GM12878 (cell line): ENCODE measurements around the gene ZNF208. TPM values are rescaled to one million over a fixed set of nuclear protein-coding genes. Genes with fewer than 3 reads are reported as not detected.
"Not testable (repeated sequence)": the region's sequence is repeated elsewhere in the genome, so short reads cannot be mapped to it uniquely, and the experiment has no call there.

Experiments
- ATAC-seq: fragments of 200-7000 bp; cut with Tn5 transposase; 3 replicates; pipeline ENCODE4 v1.9.1; 2020; ENCODE audit warnings: mild to moderate bottlenecking, moderate library complexity
- BruUV-seq: library from RNA; stranded (reverse); fragments of 400-500 nt; replicated peaks from 2 replicates; lab custom pipeline; 2021; lab: Mats Ljungman, UMichigan
- CTCF ChIA-PET: fragments of 300-600 bp; sonication (Branson Sonifier 250); formaldehyde crosslinking; extraction: SDS; loops from one replicate; lab custom pipeline; 2021; ENCODE audit warnings: inconsistent platforms; lab: Yijun Ruan, JAX
- POLR2A ChIA-PET: fragments of 350-600 bp; formaldehyde crosslinking; extraction: SDS; loops from one replicate; lab custom pipeline; 2021; ENCODE audit warnings: inconsistent platforms; lab: Charles Lee
- RAD21 ChIA-PET: fragments of 300-600 bp; sonication (Branson Sonifier 250); formaldehyde crosslinking; loops from one replicate; lab custom pipeline; 2023; ENCODE audit warnings: antibody characterized with exemption; ENCODE audit not compliant: unreplicated experiment; lab: Charles Lee
- SMC1A ChIA-PET: fragments of 300-600 bp; sonication (Branson Sonifier 250); formaldehyde crosslinking; loops from one replicate; lab custom pipeline; 2023; ENCODE audit not compliant: unreplicated experiment, uncharacterized antibody; lab: Charles Lee
- DNase-seq: peaks from one replicate; pipeline ENCODE4 v3.0.0-alpha.2; 2011; ENCODE audit warnings: low read depth, low spot score
- FAIRE-seq: peaks from 3 replicates; lab custom pipeline; 2011; peaks lifted over from hg19 to GRCh38; lab: Jason Lieb, UNC
- H2AFZ ChIP-seq: 2 replicates; pipeline ENCODE4 v1.6.0; 2011; ENCODE audit warnings: low read depth, low read length, control low read depth; ENCODE audit not compliant: control insufficient read depth
- H3K27ac ChIP-seq: 2 replicates; pipeline ENCODE4 v1.5.1; 2011; ENCODE audit warnings: control low read depth; ENCODE audit not compliant: control insufficient read depth, insufficient read depth
- H3K27me3 ChIP-seq, 2 experiments: replicated peaks in 1 of 2; 2 replicates each; pipeline versions ENCODE4 v1.6.0 to v1.6.1; 2011; ENCODE audit warnings: low read length in 1 of 2; ENCODE audit not compliant: control insufficient read depth in 2 of 2, insufficient read depth in 2 of 2
- H3K36me3 ChIP-seq, 2 experiments: 2 replicates each; pipeline ENCODE4 v1.5.1; 2011; ENCODE audit warnings: low read length in 1 of 2; ENCODE audit not compliant: control insufficient read depth in 2 of 2, insufficient read depth in 2 of 2
- H3K4me1 ChIP-seq: 2 replicates; pipeline ENCODE4 v1.6.1; 2011; ENCODE audit warnings: mild to moderate bottlenecking, low read length, moderate library complexity, mixed read lengths; ENCODE audit not compliant: control insufficient read depth, insufficient read depth
- H3K4me2 ChIP-seq: 2 replicates; pipeline ENCODE4 v1.6.0; 2011; ENCODE audit warnings: control low read depth; ENCODE audit not compliant: control insufficient read depth, insufficient read depth
- H3K4me3 ChIP-seq: fragments of 200-600 bp; sonication (generic); 2 replicates; pipeline ENCODE4 v1.5.1; 2016
- H3K79me2 ChIP-seq: 2 replicates; pipeline ENCODE4 v1.6.0; 2011; ENCODE audit warnings: low read length; ENCODE audit not compliant: control insufficient read depth, insufficient read depth
- H3K9ac ChIP-seq: 2 replicates; pipeline ENCODE4 v1.8.0; 2011; ENCODE audit warnings: low read length, control low read depth, mixed read lengths; ENCODE audit not compliant: control insufficient read depth, insufficient read depth
- H3K9me3 ChIP-seq: replicated peaks from 3 replicates; pipeline ENCODE4 v1.5.1; 2011; ENCODE audit warnings: mild to moderate bottlenecking, low read length; ENCODE audit not compliant: control insufficient read depth, insufficient read depth
- H4K20me1 ChIP-seq: 2 replicates; pipeline ENCODE4 v1.6.0; 2011; ENCODE audit not compliant: control insufficient read depth, insufficient read depth
- RAD21 ChIP-seq: IDR thresholded peaks from 2 replicates; pipeline ENCODE4 v1.6.1; 2011; ENCODE audit warnings: mild to moderate bottlenecking, low read depth, low read length, moderate library complexity; ENCODE audit not compliant: insufficient read depth
- WGBS: methylation state at CpG from one replicate; pipeline ENCODE4 v1.1.6; 2016; ENCODE audit warnings: low lambda C conversion rate; ENCODE audit not compliant: insufficient replicate concordance, insufficient coverage; ENCODE audit errors: missing lambda C conversion rate; 5-methylcytosine and 5-hydroxymethylcytosine counted together
- in situ Hi-C: fragments of 300-500 bp; cut with MboI; formaldehyde crosslinking; loops from 9 replicates; pipeline ENCODE4 v1.14.3; 2018; ENCODE audit warnings: mixed read lengths
- intact Hi-C: fragments of 100-400 bp; cut with micrococcal nuclease; formaldehyde crosslinking; loops from one replicate; pipeline ENCODE4 v1.14.2; 2022; ENCODE audit not compliant: unreplicated experiment
- polyA plus RNA-seq, 11 experiments: library from polyadenylated mRNA; depleted of rRNA in 4 of 11; unstranded in 6 of 11; stranded (reverse) in 5 of 11; fragments of >200 nt; fragmentation: Nextera tagmentation in 4 of 11; fragmentation: Illumina TruSeq in 1 of 11; extraction: Ambion mirVana in 4 of 11; extraction: Trizol in 1 of 11; gene quantifications; 1 replicate in 1 of 11; 2 replicates in 10 of 11; pipeline versions ENCODE4 v1.2.1 to v1.2.3, GENCODE V29; 2011 to 2016; ENCODE audit warnings: inconsistent platforms in 2 of 11, missing spikeins in 2 of 11, low read depth in 1 of 11
- total RNA-seq, 4 experiments: library from RNA; depleted of rRNA in 3 of 4; stranded (reverse); fragments of >200 nt in 3 of 4; fragmentation: Illumina TruSeq in 1 of 4; extraction: Trizol in 1 of 4; gene quantifications; 2 replicates each; pipeline versions ENCODE4 v1.2.1 to v1.2.3, GENCODE V29; 2013 to 2021

Gene ZNF208
- total and polyA plus RNA-seq, 10 of the 15 experiments (the other 5 are each of a cell fraction or from before 2014, with no cell fraction given): 0.10 TPM; not detected in 9

DNA sequence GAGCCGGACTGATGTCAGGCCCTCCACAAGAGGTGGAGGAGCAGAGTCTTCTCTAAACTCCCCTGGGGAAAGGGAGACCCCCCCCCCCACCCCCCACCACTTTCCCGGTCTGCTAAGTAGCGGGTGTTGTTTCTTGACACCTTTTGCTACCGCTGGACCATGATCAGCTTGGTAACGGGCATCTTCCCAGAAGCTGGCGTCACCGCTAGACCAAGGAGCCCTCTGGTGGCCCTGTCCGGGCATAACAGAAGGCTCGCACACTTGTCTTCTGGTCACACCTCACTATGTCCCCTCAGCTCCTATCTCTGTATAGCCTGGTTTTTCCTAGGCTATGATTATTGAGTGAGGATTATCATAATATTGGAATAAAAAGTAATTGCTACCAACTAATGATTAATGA, 120.7 kb downstream of the ZNF208 start:
- H3K4me2 ChIP-seq, POLR2A ChIA-PET, H4K20me1 ChIP-seq, H3K4me3 ChIP-seq, H3K27ac ChIP-seq, CTCF ChIA-PET, H2AFZ ChIP-seq, intact Hi-C loops, FAIRE-seq, RAD21 ChIA-PET, DNase-seq, in situ Hi-C loops, H3K4me1 ChIP-seq, ATAC-seq, H3K79me2 ChIP-seq, BruUV-seq, H3K27me3 ChIP-seq, H3K9me3 ChIP-seq, SMC1A ChIA-PET, H3K36me3 ChIP-seq, H3K9ac ChIP-seq: not testable (repeated sequence)
- 35% methylated on average over 7 of the region's 9 CpGs for WGBS
- TF ChIP-seq RAD21: peak; percentile 19; the same call in 1 of the 2 replicates

DNA sequence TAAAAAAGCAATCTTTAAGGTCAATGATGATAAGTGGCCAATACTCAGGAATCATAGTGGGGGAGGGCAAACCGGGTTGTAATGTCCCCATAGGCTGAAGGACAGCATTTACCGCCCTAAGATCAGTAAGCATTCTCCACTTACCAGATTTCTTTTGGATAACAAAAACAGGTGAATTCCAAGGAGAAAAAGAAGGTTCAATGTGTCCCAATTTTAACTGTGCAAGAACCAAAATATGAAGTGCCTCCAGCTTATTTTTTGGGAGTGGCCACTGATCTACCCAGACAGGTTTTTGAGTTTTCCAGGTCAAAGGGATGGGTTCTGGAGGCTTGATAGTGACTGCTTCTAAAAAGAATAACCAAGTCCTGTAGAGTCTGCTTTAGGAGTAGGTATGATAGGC, 125.2 kb downstream of the ZNF208 start:
- BruUV-seq: not testable (repeated sequence)

DNA sequence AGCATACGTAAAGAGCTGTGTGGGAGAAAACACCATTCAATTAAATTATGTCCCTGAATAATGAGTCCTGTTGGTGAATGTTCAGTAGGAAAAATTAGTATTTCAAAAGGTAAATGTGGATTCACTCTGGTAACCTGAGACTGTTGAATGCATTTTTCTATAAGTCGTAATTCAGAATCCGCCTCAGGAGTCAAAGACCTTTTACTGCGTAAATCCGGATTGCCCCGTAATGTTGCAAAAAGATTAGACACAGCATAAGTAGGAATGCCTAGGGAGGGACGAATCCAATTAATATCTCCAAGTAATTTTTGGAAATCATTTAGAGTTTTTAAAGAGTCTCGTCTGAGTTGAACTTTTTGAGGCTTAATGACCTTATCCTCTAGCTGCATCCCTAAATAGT, 126.0 kb downstream of the ZNF208 start:
- SMC1A ChIA-PET, RAD21 ChIA-PET, DNase-seq, ATAC-seq, intact Hi-C loops, H3K27me3 ChIP-seq, H3K9me3 ChIP-seq, POLR2A ChIA-PET, H2AFZ ChIP-seq, in situ Hi-C loops, H3K9ac ChIP-seq, H4K20me1 ChIP-seq, H3K79me2 ChIP-seq, H3K4me3 ChIP-seq, H3K4me2 ChIP-seq, FAIRE-seq, H3K27ac ChIP-seq, H3K4me1 ChIP-seq, BruUV-seq, H3K36me3 ChIP-seq: not testable (repeated sequence)
- WGBS: 41% methylated on average over 8 of the region's 8 CpGs
- CTCF ChIA-PET: interaction anchor here (0.6 kb wide), 1 partner anchor 526 kb away, joined by 3 read pairs; the partner anchor contains the start of gene ZNF738

More for the DNA sequence above, 125.2 kb downstream of the ZNF208 start:
- H3K9ac ChIP-seq, intact Hi-C loops, H3K4me3 ChIP-seq, RAD21 ChIA-PET, H2AFZ ChIP-seq, SMC1A ChIA-PET, H3K27me3 ChIP-seq, in situ Hi-C loops, H3K9me3 ChIP-seq, CTCF ChIA-PET, H3K36me3 ChIP-seq, H3K27ac ChIP-seq, DNase-seq, POLR2A ChIA-PET, H3K4me2 ChIP-seq, H4K20me1 ChIP-seq, H3K4me1 ChIP-seq, ATAC-seq, H3K79me2 ChIP-seq, FAIRE-seq: not testable (repeated sequence)
- WGBS: 4% methylated on average over 2 of the region's 2 CpGs
